ENCODE data around the gene PTPRT.

PTPRT gene

GRCh38 chr20:42496595-42496994 is 693.1 kb downstream of the PTPRT start:
- Histone ChIP-seq H3K4me3 (no peak overlapping the region), H3K27ac (no peak overlapping the region)
- no peak for DNase-seq (ENCODE audit: low spot score)
- no peak for TF ChIP-seq CTCF (IDR thresholded peaks at IDR 0.05)

DNA sequence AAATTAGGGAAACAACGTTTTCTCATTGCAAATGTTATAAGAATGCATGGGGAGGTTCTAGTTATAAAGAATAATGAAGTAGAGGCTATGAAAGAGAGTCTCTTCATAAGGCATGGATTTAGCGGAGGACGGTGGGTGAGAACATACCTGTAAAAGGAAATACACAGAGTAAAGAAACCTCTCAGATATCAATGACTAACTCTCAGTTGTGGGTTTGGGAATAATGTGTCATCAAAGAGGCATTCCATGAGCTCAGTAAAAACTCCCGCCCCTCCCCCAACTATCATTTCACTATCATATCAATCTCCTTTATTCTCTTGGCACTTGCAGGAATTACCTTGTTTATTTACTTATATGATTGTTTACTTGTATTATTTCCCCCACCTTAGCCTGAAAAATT is 695.4 kb downstream of the PTPRT start:
- TF ChIP-seq CTCF (IDR thresholded peaks at IDR 0.05): no peak

DNA sequence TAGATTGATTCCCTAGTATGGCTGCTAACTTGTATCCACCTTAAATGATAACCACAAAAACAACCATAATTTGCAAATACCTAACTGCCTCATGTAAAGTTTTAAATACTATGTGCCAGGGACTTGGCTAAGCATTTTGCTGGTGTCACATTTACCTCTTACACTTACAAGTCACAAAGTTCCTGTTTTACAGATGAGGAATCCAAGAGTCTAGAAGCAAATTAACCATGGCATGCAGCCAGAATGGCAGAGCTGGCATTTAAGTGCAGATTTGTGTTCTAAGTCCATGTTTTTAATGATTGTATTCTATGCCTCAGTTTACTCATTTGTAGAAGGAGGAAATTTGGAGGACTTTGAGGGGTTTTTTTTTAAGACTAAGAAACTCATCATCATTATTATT is 696.7 kb downstream of the PTPRT start:
- DNase-seq (ENCODE audit: low spot score): no peak
- H3K4me3 ChIP-seq: no peak overlapping the region
- no peak overlapping the region for H3K27ac ChIP-seq
- no peak for TF ChIP-seq CTCF (IDR thresholded peaks at IDR 0.05)

More for the DNA sequence above, 695.4 kb downstream of the PTPRT start:
- Histone ChIP-seq H3K4me3 (no peak overlapping the region), H3K27ac (no peak overlapping the region)
- DNase-seq (ENCODE audit: low spot score): no peak

DNA sequence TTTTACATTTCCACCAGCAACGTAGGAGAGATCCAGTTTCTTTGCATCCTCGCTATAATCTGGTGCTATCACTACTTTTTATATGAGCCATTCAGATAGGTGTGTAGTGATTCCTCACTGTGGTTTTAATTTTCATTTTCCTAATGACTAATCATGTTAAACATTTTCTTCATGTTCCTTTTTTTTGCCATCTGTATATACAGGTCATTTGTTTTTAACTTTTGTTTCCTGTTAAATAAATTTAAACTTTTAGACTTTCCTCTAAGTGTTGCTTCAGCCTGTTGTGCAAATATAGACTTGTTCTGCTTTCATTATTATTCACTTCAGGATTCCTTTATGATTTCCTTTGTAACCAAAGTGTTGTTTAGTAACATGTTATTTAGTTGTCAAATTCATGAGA is 697.4 kb downstream of the PTPRT start:
- H3K27ac ChIP-seq: no peak overlapping the region
- no peak for TF ChIP-seq CTCF (IDR thresholded peaks at IDR 0.05)
- H3K4me3 ChIP-seq: no peak overlapping the region
- DNase-seq (ENCODE audit: low spot score): no peak

DNA sequence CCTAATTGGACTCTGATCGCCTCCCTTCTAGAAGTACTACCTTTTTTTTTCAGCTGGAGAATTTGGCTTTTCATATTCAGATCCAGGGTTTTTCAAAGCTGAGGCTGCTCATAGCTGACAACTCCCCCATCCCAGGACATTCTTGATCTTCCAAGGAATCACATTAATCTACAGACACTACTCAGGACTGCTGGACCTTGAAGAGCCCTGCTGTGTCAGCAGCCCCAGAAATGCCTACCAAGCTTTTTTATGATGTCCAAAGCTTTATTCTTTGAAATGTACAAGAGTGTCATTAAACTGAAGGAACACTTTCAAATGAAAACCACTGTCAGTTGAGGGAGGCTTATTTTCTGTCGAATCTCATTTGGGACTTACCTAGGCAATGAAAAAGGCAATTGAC is 704.1 kb downstream of the PTPRT start:
- no peak for DNase-seq (ENCODE audit: low spot score)
- no peak for TF ChIP-seq CTCF (IDR thresholded peaks at IDR 0.05)
- H3K4me3 ChIP-seq: no peak overlapping the region
- H3K27ac ChIP-seq: peak overlapping the region in 1 of 2 donors; percentile 83

DNA sequence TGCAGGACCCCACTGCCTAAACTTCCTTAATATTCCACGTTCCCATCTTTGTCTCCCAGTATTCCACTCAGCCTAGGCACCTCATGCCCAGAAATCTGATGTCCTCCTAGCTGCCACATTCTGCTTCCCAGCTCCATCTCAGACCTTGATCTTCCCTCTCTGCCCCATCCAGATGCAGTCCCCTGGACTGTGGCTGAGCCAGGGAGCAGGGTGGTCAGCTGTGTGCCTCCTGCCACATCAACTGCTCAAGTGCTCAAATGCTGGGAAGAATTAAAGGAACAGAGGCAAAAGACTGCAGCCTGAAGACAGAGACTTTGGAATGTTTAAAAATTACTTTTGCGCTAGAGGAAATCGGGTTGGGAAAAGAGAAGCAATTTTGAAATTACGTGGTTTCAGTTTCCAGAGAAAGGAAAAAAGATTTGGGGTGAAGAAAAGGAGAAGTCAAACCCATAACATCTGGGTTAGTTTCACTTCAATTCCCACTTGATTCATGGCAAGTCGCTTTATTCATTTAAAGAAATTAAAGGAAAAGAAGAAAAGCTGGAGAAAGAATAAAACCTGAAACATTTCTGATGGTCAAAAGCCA is 704.8 kb downstream of the PTPRT start:
- Histone ChIP-seq H3K4me3 (peak overlapping the region; percentile 50), H3K27ac (peak overlapping the region; percentile 28 to 83)

More for the DNA sequence above, 704.8 kb downstream of the PTPRT start:
- no peak for TF ChIP-seq CTCF (IDR thresholded peaks at IDR 0.05)
- no peak for DNase-seq (ENCODE audit: low spot score)
